AG09319 (cell line): ENCODE data around the gene OR56A5.

ENCODE experiments used
- DNase-seq: peaks from one replicate; pipeline ENCODE4 v3.0.0-alpha.2; 2010; ENCODE audit warnings: low read depth; ENCODE audit errors: extremely low read depth
- CTCF ChIP-seq: IDR thresholded peaks from 2 replicates; pipeline ENCODE4 v1.5.1; 2011; ENCODE audit warnings: low read depth, mild to moderate bottlenecking, inconsistent platforms, low read length, moderate library complexity

Gene OR56A5

DNA sequence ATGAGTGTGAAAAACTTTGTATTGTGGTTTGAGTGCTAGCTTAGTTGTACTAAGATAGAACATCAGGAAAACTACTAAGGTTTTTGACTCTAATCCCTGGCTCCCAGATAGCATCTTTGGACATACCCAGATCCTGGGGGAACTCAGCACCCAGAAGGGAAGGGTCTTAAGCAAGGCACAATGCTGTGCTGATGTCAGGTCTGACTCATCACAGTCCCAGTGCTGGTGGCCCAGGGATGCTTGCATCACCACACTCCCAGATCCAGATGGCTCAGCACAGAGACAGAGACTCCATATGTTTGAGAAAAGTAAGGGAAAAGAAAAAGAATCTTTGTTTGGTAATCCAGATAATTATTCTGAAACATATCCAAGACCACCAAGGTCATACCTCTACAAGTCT, 44.5 kb downstream of the OR56A5 start:
- no peak for DNase-seq
- TF ChIP-seq CTCF: no peak

DNA sequence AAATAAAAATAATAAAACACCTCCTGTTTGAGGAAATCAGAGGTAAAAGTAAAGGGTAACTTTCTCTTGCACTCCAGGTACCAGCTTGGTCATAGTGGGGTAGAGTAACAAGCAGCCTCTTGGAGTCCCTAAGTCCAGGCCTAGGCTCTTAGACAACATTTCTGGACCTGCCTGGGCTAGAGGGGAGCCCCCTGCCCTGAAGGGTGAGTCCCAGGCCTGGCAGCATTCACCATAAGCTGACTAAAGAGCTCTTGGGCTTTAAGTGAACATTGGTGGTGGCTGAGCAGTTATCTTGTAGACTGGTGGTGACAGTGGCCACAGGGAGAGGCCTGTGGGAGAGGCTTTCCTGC, 44.9 kb downstream of the OR56A5 start:
- DNase-seq: no peak
- no peak for TF ChIP-seq CTCF

DNA sequence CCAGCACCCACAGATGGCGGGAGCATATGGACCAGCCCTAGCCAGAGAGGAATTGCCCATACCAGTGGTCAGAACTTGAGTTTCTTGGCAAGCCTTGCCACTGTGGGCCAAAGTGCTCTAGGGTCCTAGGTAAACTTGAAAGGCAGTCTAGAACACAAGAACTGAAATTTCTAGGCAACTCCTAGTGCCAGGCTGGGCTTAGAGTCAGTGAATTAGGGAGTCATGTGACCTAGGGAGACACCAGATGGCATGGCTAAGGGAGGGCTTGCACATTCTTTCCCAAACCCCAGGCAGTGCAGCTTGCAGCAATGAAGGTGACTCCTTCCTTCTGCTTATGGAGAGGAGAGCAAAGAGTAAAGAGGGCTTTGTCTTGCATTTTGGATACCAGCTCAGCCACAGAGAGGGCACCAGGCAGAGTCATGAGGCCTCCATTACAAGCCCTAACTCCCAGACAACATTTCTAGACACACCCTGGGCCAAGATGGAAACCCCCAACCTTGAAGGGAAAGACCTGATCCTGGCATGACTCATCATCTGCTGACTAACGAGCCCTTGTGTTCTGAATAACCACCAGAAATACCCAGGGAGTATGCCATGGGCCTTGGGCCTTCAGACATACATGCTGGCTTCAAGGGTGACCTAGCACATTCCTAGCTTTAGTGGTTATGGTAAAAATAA, 45.4 kb downstream of the OR56A5 start:
- no peak for DNase-seq
- TF ChIP-seq CTCF: no peak
